Peyer's patch (tissue), 4 donors: ENCODE measurements around the gene CEP83. TPM values are rescaled to one million over a fixed set of nuclear protein-coding genes. Genes with fewer than 3 reads are reported as not detected.

Source experiments
- DNase-seq, 3 donors: peaks; one replicate each; pipeline ENCODE4 v3.0.0-alpha.2; 2017 to 2019
- H3K27ac ChIP-seq, 4 donors: fragments of 200-600 bp; sonication (generic); one replicate each; pipeline ENCODE4 v1.5.1; 2016 to 2019
- H3K27me3 ChIP-seq, 2 donors: fragments of 200-600 bp; sonication (generic); one replicate each; pipeline ENCODE4 v1.5.1; 2019
- H3K36me3 ChIP-seq, 3 donors: fragments of 200-600 bp; sonication (generic); one replicate each; pipeline ENCODE4 v1.5.1; 2016 to 2019
- H3K4me1 ChIP-seq, 4 donors: fragments of 200-600 bp; sonication (generic); one replicate each; pipeline ENCODE4 v1.5.1; 2016 to 2019
- H3K4me3 ChIP-seq, 4 donors: fragments of 200-600 bp; sonication (generic); 1 replicate in 3 of 4; 2 replicates in 1 of 4; pipeline ENCODE4 v1.5.1; 2016 to 2019; ENCODE audit warnings: mild to moderate bottlenecking in 1 of 4
- H3K9me3 ChIP-seq, 4 donors: fragments of 200-600 bp; sonication (generic); one replicate each; pipeline ENCODE4 v1.5.1; 2016 to 2019; ENCODE audit warnings: mild to moderate bottlenecking in 1 of 4
- POLR2A ChIP-seq, 2 donors: fragments of 450-650 bp; IDR thresholded peaks; one replicate each; pipeline ENCODE4 v1.5.1; 2017; ENCODE audit warnings: antibody characterized with exemption in 2 of 2, mild to moderate bottlenecking in 2 of 2, moderate library complexity in 2 of 2
- total RNA-seq, 4 donors: library from RNA; depleted of rRNA; stranded (reverse); fragments of >200 nt; gene quantifications; one replicate each; pipeline ENCODE4 v1.1.0, GENCODE V29; 2016
- TF ChIP-seq, protein P1 (sequence below), 6 experiments: fragments of 450-650 bp in 4 of 6; fragments of 200-600 bp in 2 of 6; sonication (generic) in 1 of 6; IDR thresholded peaks; one replicate each; pipeline ENCODE4 v1.5.1; 2017 to 2019; ENCODE audit warnings: antibody characterized with exemption in 6 of 6, mild to moderate bottlenecking in 3 of 6, moderate library complexity in 1 of 6

CEP83 gene
- total RNA-seq, 4 donors from 2014 or later = 7.2 to 69.3 (median 17.4) TPM

- Histone ChIP-seq H3K27me3 (no peaks in the 10 kb centered on the region), H3K4me3 (no peak overlapping the region), H3K36me3 (peaks cover 0 to 8% (median 0%) of the 10 kb centered on the region in 3 donors), H3K4me1 (no peaks in the 10 kb centered on the region), H3K27ac (no peak overlapping the region), H3K9me3 (no peaks in the 10 kb centered on the region)
- no peak for TF ChIP-seq POLR2A (IDR thresholded peaks at IDR 0.05)
- TF ChIP-seq, protein P1, sequence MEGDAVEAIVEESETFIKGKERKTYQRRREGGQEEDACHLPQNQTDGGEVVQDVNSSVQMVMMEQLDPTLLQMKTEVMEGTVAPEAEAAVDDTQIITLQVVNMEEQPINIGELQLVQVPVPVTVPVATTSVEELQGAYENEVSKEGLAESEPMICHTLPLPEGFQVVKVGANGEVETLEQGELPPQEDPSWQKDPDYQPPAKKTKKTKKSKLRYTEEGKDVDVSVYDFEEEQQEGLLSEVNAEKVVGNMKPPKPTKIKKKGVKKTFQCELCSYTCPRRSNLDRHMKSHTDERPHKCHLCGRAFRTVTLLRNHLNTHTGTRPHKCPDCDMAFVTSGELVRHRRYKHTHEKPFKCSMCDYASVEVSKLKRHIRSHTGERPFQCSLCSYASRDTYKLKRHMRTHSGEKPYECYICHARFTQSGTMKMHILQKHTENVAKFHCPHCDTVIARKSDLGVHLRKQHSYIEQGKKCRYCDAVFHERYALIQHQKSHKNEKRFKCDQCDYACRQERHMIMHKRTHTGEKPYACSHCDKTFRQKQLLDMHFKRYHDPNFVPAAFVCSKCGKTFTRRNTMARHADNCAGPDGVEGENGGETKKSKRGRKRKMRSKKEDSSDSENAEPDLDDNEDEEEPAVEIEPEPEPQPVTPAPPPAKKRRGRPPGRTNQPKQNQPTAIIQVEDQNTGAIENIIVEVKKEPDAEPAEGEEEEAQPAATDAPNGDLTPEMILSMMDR (IDR thresholded peaks at IDR 0.05) = no peak
- DNase-seq = no peak
These were observed 85.5 kb downstream of the CEP83 start for GRCh38 chr12:94374124-94374523.

DNA sequence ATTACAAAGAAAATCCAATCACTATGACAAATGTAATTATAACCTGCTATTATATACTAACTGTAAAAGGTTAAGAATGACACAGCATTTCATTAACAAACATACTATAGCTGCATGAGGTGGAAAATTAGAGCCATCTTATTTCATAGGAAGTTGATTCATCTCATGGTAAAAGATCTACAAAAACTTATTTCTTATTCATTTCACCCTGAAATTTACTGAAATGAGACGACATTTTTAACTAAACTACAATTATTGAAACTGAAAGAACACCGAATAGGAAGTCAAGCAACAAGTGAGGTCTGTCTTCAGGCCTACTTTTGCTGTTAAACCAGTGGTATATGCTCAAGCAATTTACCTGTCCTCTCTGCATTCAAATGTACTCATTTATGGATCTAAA is 87.2 kb downstream of the CEP83 start:
- Histone ChIP-seq H3K4me3 (no peak overlapping the region), H3K9me3 (no peaks in the 10 kb centered on the region), H3K36me3 (no peaks in the 10 kb centered on the region), H3K27ac (no peak overlapping the region), H3K4me1 (no peaks in the 10 kb centered on the region), H3K27me3 (no peaks in the 10 kb centered on the region)
- TF ChIP-seq POLR2A (IDR thresholded peaks at IDR 0.05) = no peak
- TF ChIP-seq, protein P1 (IDR thresholded peaks at IDR 0.05) = no peak
- DNase-seq = no peak

GRCh38 chr12:94362653-94363052 is 97.0 kb downstream of the CEP83 start:
- Histone ChIP-seq H3K4me3 (no peak overlapping the region), H3K27me3 (no peaks in the 10 kb centered on the region), H3K4me1 (no peaks in the 10 kb centered on the region), H3K27ac (no peak overlapping the region), H3K9me3 (peaks cover 0 to 10% (median 0%) of the 10 kb centered on the region in 4 donors), H3K36me3 (no peaks in the 10 kb centered on the region)
- TF ChIP-seq, protein P1 (IDR thresholded peaks at IDR 0.05) = no peak
- no peak for TF ChIP-seq POLR2A (IDR thresholded peaks at IDR 0.05)
- no peak for DNase-seq

DNA sequence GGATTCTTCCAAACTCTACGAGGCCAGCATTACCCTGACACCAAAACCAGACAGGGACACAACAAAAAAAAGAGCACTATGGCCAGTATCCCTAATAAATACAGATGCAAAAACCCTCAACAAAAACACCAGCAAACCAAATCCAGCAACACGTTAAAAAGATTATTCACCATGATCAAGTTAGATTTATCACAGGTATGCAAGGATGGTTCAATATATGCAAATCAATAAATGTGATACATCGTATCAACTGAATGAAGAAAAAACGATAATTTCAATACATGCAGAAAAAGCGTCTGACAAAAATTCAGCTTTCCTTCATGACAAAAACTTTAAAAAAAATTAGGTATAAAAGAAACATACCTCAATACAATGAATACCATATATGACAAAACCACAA is 99.9 kb downstream of the CEP83 start:
- no peak overlapping the region for H3K27ac ChIP-seq
- no peaks in the 10 kb centered on the region for H3K27me3 ChIP-seq
- H3K4me3 ChIP-seq = no peak overlapping the region
- TF ChIP-seq, protein P1 (IDR thresholded peaks at IDR 0.05) = no peak
- no peak for TF ChIP-seq POLR2A (IDR thresholded peaks at IDR 0.05)
- DNase-seq = no peak
- peaks cover 0 to 10% (median 0%) of the 10 kb centered on the region in 4 donors for H3K9me3 ChIP-seq
- no peaks in the 10 kb centered on the region for H3K4me1 ChIP-seq
- no peaks in the 10 kb centered on the region for H3K36me3 ChIP-seq

GRCh38 chr12:94353130-94353529 is 106.5 kb downstream of the CEP83 start:
- H3K27ac ChIP-seq = no peak overlapping the region
- TF ChIP-seq, protein P1 (IDR thresholded peaks at IDR 0.05) = no peak
- no peak for TF ChIP-seq POLR2A (IDR thresholded peaks at IDR 0.05)
- peaks cover 0 to 29% (median 2%) of the 10 kb centered on the region in 4 donors for H3K9me3 ChIP-seq
- DNase-seq = no peak
- no peaks in the 10 kb centered on the region for H3K27me3 ChIP-seq
- H3K4me3 ChIP-seq = no peak overlapping the region
- no peaks in the 10 kb centered on the region for H3K4me1 ChIP-seq
- H3K36me3 ChIP-seq = no peaks in the 10 kb centered on the region

GRCh38 chr12:94340573-94340972 is 119.1 kb downstream of the CEP83 start:
- Histone ChIP-seq H3K36me3 (peaks cover 0 to 6% (median 0%) of the 10 kb centered on the region in 3 donors), H3K27ac (no peak overlapping the region), H3K9me3 (no peaks in the 10 kb centered on the region), H3K4me3 (no peak overlapping the region), H3K27me3 (no peaks in the 10 kb centered on the region), H3K4me1 (no peaks in the 10 kb centered on the region)
- no peak for DNase-seq
- no peak for TF ChIP-seq POLR2A (IDR thresholded peaks at IDR 0.05)
- TF ChIP-seq, protein P1 (IDR thresholded peaks at IDR 0.05) = no peak
